Transverse colon (tissue), 4 donors: ENCODE data around the gene FAM120B.

Experiments used
- CTCF ChIP-seq, 5 experiments: fragments of 200-600 bp in 3 of 5; fragments of 450-650 bp in 2 of 5; sonication (generic) in 3 of 5; IDR thresholded peaks; 1 replicate in 2 of 5; 2 replicates in 3 of 5; pipeline ENCODE4 v1.5.1; 2016 to 2017; ENCODE audit warnings: antibody characterized with exemption in 5 of 5, inconsistent platforms in 3 of 5, mild to moderate bottlenecking in 2 of 5, moderate library complexity in 1 of 5
- POLR2AphosphoS5 ChIP-seq, 3 donors: sonication (generic); formaldehyde crosslinking; IDR thresholded peaks; one replicate each; pipeline ENCODE4 v1.6.1; 2016; ENCODE audit warnings: antibody characterized with exemption in 3 of 3

- TF ChIP-seq CTCF (IDR thresholded peaks at IDR 0.05) (no peak), POLR2AphosphoS5 (IDR thresholded peaks at IDR 0.05) (no peak)
Observed at GRCh38 chr6:170436209-170436809, 129.8 kb downstream of the FAM120B start.
